ENCODE results near the gene GYS2. TPM values are rescaled to one million over a fixed set of nuclear protein-coding genes. Genes with fewer than 3 reads are reported as not detected.

The GYS2 gene
- total RNA-seq, 1 donor from 2014 or later, result not detected

DNA sequence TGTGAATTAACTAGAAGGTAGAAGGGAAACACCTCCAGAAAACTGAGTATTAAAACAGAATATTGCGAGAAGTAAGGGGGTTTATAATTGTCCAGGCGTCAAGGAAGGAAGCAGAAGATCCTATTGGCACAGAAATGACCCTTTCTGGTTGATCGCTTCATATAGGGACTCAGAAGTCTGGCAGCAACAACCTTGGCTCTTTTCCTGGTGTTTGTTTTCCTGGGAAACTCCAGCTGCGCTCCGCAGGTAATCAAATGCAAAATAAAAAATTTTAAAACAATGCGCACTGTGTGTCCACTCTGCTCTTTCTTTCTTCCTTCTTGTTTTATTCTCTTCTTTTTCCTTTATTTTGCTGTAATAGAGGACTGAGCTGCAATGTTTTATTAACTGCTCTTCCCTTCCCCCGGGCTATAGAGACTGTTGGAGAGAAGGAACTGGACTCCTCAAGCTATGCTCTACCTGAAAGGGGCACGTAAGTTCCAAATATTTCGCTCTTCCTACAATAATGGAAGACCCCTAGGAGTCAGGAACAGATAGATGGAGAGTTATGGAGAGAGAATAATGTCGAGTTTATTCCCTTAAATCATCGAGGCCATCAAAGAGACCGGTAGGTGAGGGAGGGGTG lies 77.8 kb downstream of the GYS2 start:
- H3K9ac ChIP-seq (ENCODE audit: low read length), result no peak overlapping the region
- Mint-ChIP-seq H3K36me3 (ENCODE audit: low read depth, unreplicated experiment) (peaks cover 2% of the 10 kb centered on the region), H3K9me3 (ENCODE audit: unreplicated experiment) (no peaks in the 10 kb centered on the region), H3K4me3 (ENCODE audit: unreplicated experiment) (peak overlapping the region; percentile 87), H3K27ac (ENCODE audit: unreplicated experiment) (no peak overlapping the region), H3K27me3 (ENCODE audit: low read depth, unreplicated experiment) (no peaks in the 10 kb centered on the region), H3K4me1 (ENCODE audit: low read depth, unreplicated experiment) (peaks cover 21% of the 10 kb centered on the region)
- peak overlapping the region; percentile 89 for H2AFZ ChIP-seq (ENCODE audit: low read depth, low read length)
- H4K20me1 ChIP-seq (ENCODE audit: insufficient read depth, low read length), result no peaks in the 10 kb centered on the region
- H3K79me2 ChIP-seq (ENCODE audit: insufficient read depth, low read length), result no peaks in the 10 kb centered on the region
- no peak for DNase-seq (ENCODE audit: low read depth)
- TF ChIP-seq, protein P1, sequence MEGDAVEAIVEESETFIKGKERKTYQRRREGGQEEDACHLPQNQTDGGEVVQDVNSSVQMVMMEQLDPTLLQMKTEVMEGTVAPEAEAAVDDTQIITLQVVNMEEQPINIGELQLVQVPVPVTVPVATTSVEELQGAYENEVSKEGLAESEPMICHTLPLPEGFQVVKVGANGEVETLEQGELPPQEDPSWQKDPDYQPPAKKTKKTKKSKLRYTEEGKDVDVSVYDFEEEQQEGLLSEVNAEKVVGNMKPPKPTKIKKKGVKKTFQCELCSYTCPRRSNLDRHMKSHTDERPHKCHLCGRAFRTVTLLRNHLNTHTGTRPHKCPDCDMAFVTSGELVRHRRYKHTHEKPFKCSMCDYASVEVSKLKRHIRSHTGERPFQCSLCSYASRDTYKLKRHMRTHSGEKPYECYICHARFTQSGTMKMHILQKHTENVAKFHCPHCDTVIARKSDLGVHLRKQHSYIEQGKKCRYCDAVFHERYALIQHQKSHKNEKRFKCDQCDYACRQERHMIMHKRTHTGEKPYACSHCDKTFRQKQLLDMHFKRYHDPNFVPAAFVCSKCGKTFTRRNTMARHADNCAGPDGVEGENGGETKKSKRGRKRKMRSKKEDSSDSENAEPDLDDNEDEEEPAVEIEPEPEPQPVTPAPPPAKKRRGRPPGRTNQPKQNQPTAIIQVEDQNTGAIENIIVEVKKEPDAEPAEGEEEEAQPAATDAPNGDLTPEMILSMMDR (IDR thresholded peaks at IDR 0.05; ENCODE audit: insufficient read depth, low read depth, low read length), result no peak
- TF ChIP-seq EZH2 (IDR thresholded peaks at IDR 0.05; ENCODE audit: insufficient read depth, low read length), result no peak
- H3K9me3 ChIP-seq (ENCODE audit: insufficient read depth, low read depth, low read length), result no peaks in the 10 kb centered on the region
- peak overlapping the region; percentile 98 for H3K4me2 ChIP-seq (ENCODE audit: low read length)
- H3K36me3 ChIP-seq (ENCODE audit: insufficient read depth, low read length), result no peaks in the 10 kb centered on the region
- no peaks in the 10 kb centered on the region for H3K27me3 ChIP-seq (ENCODE audit: insufficient read depth, low read length)
- peaks cover 3% of the 10 kb centered on the region for H3K4me1 ChIP-seq (ENCODE audit: insufficient read depth, low read length)
- H3K27ac ChIP-seq (ENCODE audit: low read depth, low read length), result no peak overlapping the region
- peak overlapping the region; percentile 66 for H3K4me3 ChIP-seq (ENCODE audit: insufficient read depth, low read depth, low read length)
- no peak for FAIRE-seq

DNA sequence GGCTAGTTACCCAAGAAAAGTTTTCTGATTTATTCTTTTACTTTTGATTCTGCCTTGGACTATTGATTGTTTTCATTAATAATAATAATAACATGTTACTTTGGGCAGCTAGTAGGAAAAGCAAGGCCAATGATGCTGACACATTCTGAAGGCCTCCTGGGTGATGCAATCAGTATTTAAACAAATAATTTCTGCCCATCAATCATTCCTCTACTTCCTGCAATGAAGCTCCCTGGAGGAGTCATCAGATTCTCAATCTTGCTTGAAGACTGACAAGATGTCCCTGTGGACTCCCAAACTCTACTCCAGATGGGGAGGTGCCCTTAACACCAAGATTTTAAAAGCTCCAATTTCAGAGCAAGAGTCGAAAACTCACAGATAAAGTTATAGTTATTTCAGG lies 78.6 kb downstream of the GYS2 start, which contains the start of gene SPX:
Gene SPX (plus strand): TSS at position 244 of the 400 bp plus-strand sequence. CDS start 177 bp downstream, outside the sequence.
- H3K27me3 ChIP-seq (ENCODE audit: insufficient read depth, low read length), result no peaks in the 10 kb centered on the region
- Mint-ChIP-seq H3K4me1 (ENCODE audit: low read depth, unreplicated experiment) (peaks cover 21% of the 10 kb centered on the region), H3K27ac (ENCODE audit: unreplicated experiment) (peak within 1 kb of the TSS; percentile 50)

More for the DNA sequence above, 78.6 kb downstream of the GYS2 start, which contains the start of gene SPX:
- Histone ChIP-seq H3K36me3 (ENCODE audit: insufficient read depth, low read length) (no peaks in the 10 kb centered on the region), H2AFZ (ENCODE audit: low read depth, low read length) (peak within 1 kb of the TSS; percentile 89), H3K79me2 (ENCODE audit: insufficient read depth, low read length) (no peaks in the 10 kb centered on the region), H3K4me3 (ENCODE audit: insufficient read depth, low read depth, low read length) (peak within 1 kb of the TSS; percentile 66), H4K20me1 (ENCODE audit: insufficient read depth, low read length) (no peaks in the 10 kb centered on the region), H3K27ac (ENCODE audit: low read depth, low read length) (no peak within 1 kb of the TSS), H3K4me1 (ENCODE audit: insufficient read depth, low read length) (peaks cover 3% of the 10 kb centered on the region), H3K4me2 (ENCODE audit: low read length) (peak within 1 kb of the TSS; percentile 98), H3K9me3 (ENCODE audit: insufficient read depth, low read depth, low read length) (no peaks in the 10 kb centered on the region), H3K9ac (ENCODE audit: low read length) (no peak within 1 kb of the TSS)
- Mint-ChIP-seq H3K27me3 (ENCODE audit: low read depth, unreplicated experiment) (no peaks in the 10 kb centered on the region), H3K9me3 (ENCODE audit: unreplicated experiment) (no peaks in the 10 kb centered on the region), H3K4me3 (ENCODE audit: unreplicated experiment) (peak within 1 kb of the TSS; percentile 87), H3K36me3 (ENCODE audit: low read depth, unreplicated experiment) (no peaks in the 10 kb centered on the region)
- DNase-seq (ENCODE audit: low read depth) (no peak), FAIRE-seq (no peak)
- TF ChIP-seq, protein P1 (IDR thresholded peaks at IDR 0.05; ENCODE audit: insufficient read depth, low read depth, low read length), result no peak
- TF ChIP-seq EZH2 (IDR thresholded peaks at IDR 0.05; ENCODE audit: insufficient read depth, low read length), result no peak

Measured in astrocyte (in vitro differentiated cells and primary cell).